Activated naive CD8-positive, alpha-beta T cell treated with anti-CD3 and anti-CD28 coated beads, Interleukin-2, amount 50 U/mL, for 16 hours (primary cell): ENCODE measurements around the gene STK24.

Source experiments
- DNase-seq: peaks from one replicate; pipeline ENCODE4 v3.0.0-alpha.2; 2020; ENCODE audit warnings: low read depth, low spot score

STK24 gene

GRCh38 chr13:98490195-98490836, 86.6 kb downstream of the STK24 start:
- DNase-seq, result no peak

DNA sequence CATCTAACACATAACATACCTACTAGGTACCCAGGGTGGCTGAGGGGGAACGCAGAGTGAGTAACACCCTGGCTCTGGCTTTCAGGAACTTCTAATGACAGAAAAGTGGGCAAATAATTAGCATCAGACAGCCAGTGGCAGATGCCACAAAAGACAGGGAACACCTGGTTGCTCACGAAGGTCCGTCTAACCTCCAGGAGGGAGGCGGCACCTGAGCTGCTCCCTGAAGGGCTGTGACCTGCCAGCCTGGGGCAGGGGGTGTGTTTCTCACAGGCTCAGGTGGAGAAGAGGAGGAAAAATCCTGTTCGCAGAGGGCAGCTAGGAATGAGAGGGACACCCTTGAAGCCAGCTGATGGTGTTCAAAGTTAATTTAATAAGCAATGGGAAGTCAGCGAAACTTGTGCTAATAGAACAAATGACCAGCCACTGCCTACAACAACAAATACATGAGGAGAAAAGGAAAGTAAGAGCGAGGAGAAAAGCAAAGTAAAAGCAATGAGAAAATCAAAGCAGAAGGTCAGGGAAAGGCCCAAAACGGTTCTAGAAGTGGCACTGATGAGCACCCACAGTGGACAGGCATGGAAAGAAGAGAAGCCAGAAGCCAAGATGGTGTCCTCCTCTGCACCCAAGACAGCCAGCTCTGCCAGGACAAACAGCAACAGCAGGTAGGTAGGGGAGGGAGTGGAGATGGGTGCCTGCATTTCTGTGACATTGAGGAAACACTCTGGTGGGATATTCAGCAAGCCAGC, 87.3 kb downstream of the STK24 start:
- DNase-seq, result no peak

DNA sequence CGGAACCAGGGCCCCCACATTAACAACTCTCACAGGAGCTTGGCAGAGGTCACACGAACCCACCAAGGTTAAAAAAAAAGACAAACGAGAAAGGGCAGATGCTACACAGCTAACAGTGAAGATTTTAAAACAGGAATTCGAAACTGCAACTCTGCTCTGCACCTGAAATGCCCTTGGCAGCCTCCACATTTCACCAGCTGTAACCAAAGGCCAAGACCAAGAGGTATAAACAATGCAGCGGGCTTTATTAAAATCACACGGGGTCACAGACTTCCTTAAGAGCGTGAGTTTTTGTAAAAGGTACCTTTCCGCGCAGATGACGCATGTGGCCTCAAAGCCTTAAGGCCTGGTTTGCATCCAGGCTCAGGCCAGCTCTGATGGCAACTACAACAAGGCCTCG, 88.2 kb downstream of the STK24 start:
- DNase-seq, result no peak

DNA sequence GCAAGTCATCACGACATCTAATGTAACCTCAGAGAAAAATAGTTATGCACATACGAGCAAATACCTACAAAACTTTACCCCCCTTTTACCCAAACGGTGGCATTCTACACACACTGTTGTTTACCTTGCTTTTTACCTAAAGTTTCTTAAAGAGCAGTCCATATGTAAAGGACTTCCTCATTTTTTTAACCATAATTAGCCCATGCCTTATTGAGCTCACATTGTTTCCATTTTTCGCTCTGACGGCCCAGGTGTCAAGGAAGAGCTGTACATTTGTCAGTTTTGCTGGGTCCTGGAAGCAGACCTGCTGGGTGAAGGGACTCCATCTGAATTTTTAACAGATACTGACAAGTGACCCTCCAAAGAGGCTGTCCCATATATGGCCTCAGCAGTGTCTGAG, 89.4 kb downstream of the STK24 start:
- no peak for DNase-seq

DNA sequence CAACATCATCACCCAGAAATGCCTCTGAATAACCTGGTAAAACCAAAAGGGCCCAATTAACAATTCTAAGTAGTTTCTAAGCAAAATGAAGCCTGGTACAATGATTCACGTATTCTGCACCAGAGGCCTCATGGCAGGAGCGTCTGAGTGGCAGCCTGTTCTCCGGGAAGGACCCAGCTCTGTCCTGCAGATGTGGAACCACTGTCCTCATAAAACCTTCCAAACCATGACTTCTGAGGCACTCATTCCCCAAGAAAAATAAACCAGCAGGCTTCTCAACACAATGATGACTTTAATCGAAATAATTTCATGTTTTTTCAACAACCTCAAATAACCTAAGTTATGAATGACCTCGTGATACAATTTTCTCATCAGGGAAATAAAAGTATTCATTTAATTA, 89.9 kb downstream of the STK24 start:
- no peak for DNase-seq

GRCh38 chr13:98486412-98486811, 90.5 kb downstream of the STK24 start:
- DNase-seq, result no peak

DNA sequence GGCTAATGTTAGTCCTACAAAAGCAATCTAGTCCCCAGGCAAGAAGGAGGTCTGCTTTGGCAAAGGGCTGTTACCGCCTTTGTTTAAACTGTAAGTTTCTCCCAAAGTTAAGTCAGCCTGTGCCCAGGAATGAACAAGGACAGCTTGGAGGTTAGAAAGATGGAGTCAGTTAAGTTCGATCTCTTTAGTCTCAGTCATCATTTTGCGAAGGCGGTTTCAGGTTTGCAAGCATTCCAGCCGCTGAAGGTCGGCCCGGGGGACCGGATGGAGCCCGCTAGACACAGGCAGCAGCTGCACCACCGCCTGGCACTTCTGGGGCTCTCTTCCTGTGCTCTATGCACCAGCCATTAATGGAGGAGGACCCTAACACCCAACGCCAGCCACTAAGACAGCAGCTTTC, 91.3 kb downstream of the STK24 start:
- DNase-seq, result no peak

GRCh38 chr13:98484289-98485219, 92.4 kb downstream of the STK24 start:
- DNase-seq, result no peak

DNA sequence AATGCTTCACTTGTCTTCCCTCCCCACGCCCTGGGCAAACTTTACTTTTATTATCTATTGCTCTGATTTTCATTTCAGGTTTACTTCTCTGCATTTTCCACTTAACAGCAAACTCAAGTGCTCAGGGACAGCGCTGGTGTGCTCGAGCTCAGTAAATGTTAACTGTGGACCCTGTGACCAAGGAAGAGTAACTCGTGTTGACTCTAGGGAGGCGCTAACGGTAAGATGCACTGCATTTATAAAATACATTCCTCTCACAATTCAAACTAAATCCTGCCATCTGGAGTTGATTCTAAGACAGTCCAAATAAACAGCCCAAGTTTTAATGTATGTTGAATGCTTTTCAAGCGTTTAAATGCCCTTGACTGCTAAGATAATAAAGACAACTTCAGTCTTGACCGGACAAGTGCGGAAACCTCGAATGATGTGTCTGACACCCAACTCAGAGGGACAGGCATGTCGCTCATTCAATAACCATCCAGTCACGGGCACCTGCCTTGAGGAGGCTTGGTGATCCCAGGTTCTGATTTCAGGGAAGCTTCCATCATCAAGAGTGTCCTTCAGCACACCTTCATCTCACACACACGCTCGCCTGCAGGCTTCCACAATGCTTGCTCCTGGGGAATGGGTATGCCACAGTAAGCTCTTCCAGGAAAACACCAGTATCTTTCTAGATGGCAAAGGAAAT, 93.2 kb downstream of the STK24 start:
- DNase-seq, result no peak

- no peak for DNase-seq
Measured at GRCh38 chr13:98482476-98483444, 94.1 kb downstream of the STK24 start.

GRCh38 chr13:98480915-98481877, 95.7 kb downstream of the STK24 start:
- DNase-seq, result no peak

- DNase-seq, result no peak
Measured at GRCh38 chr13:98479496-98480003, 97.4 kb downstream of the STK24 start.

DNA sequence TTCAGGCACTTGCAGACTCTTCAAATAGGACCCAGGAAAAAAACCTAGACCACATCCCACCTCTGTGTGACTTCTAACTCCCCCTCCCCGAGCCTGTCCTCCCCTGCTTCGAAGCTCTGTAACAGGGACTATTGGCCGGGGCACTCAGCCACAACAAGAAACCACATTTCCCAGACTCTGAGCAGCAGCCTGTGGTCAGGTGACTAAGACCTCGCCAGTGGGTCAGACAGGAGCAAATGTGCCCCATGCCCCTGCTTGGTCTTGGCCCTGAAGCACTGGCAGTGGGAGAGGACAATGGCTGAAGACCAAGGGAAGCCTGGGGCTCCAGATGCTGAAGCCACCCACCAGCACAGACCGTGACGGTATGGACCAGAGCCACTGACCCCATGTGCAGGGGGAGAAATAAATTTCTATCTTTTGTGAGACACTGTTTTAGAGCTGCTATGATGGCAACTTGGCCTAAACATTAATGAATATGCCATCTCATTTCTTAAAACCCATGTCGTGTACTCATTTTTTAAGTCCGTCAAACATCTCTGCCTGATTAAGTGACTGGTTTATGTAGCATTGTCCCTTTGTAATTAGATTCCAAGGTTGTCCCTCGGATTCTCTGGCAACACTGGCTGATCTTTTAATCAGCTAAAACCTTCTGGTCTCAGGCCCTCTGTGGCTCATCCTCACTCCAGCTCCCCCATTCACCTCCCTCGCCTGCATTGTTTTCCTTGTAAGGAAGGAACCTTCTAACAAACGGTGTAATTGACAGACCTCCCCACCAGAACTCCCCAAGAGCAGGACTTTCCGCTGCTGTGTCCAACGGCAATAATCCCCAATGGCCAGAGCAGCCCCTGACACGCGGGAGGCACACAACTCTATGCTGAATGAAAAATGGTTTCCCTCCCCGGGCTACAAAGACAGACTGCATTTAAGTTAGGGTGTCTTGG, 98.4 kb downstream of the STK24 start:
- DNase-seq, result no peak

DNA sequence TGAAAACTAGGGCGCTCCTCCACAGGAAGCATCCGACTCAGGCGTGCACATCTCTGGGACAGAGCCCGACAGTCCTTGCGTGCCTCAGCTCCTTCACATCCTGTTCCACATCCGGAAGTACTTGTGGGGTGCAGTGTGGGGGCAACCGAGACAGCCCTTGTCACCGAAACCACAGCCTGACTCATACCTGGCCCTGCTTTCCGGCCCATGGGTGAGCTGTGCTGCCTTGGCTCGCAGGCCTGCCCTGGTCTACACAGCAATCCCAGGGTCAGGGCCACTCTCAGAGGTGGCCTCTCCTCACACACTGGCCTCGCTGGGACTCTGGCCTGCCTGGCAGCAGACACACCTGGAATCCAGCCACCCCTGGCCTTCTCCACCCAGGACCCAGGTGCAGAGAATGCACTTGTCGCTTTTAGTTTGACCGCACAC, 100.4 kb downstream of the STK24 start:
- peak; percentile 72 for DNase-seq

- peak; percentile 26 for DNase-seq
Measured at GRCh38 chr13:98476106-98476505, 100.8 kb downstream of the STK24 start.

DNA sequence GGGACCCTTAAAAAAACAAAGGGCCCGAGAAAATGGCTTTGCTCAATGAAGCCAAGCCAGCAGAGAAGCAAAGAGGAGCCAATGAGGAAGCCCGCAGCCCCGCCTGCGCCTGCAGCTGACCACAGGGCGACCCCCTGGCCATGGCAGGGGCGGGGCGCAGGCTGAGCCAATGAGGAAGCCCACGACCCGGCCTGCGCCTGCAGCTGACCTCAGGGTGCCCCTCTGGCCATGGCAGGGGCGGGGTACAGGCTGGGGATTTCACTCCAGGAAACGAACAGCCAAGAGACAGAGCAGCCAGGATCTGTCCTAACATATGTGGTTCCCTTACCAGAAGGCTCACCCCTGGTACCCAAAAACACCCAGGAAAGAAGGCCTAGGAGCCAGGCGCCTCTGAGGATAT, 101.4 kb downstream of the STK24 start:
- DNase-seq, result no peak

DNA sequence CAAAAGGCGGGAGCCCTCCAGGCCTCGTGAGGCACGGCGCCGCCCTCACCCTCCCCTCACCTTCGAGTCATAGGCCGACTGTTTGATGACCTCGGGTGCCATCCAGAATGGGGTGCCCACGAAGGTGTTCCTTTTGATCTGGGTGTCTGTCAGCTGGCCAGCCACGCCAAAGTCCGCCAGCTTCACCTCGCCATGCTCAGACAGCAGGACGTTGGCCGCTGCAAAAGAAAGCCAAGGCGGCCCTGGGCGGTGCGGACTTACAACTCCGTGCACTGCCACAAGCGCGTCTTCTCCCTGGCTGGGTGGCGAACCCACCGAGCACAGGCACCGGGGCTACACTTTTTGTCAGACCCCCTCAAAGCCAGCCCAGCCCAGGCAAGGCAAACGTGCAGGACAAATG, 102.1 kb downstream of the STK24 start:
- no peak for DNase-seq

GRCh38 chr13:98474292-98474691, 102.6 kb downstream of the STK24 start:
- no peak for DNase-seq
